NCI-H146 (cell line): ENCODE results near the gene ANTXRL.
"Not testable (repeated sequence)": the region's sequence is repeated elsewhere in the genome, so short reads cannot be mapped to it uniquely, and the experiment has no call there.

Experiments
- DNase-seq: peaks from one replicate; lab custom pipeline; 2025; lab: John Stamatoyannopoulos, UW

ANTXRL gene

GRCh38 chr10:46286991-46287693, at the start of gene ANTXRL:
TSS of gene ANTXRL (plus strand) at chr10:46286997. CDS start at chr10:46287263, 266 bp downstream.
- no peak for DNase-seq

GRCh38 chr10:46237815-46238510, 48.8 kb upstream of the ANTXRL start:
- no peak for DNase-seq

GRCh38 chr10:46239247-46239646, 47.5 kb upstream of the ANTXRL start:
- no peak for DNase-seq

GRCh38 chr10:46239993-46240683, 46.7 kb upstream of the ANTXRL start:
- DNase-seq = no peak

GRCh38 chr10:46240684-46241565, 45.9 kb upstream of the ANTXRL start:
- no peak for DNase-seq

GRCh38 chr10:46245381-46245900, 41.4 kb upstream of the ANTXRL start:
- no peak for DNase-seq

GRCh38 chr10:46246400-46247180, 40.2 kb upstream of the ANTXRL start:
- DNase-seq = not testable (repeated sequence)

GRCh38 chr10:46247181-46247475, 39.7 kb upstream of the ANTXRL start:
- no peak for DNase-seq

GRCh38 chr10:46247808-46248569, 38.8 kb upstream of the ANTXRL start:
- no peak for DNase-seq

GRCh38 chr10:46248651-46249146, 38.1 kb upstream of the ANTXRL start:
- DNase-seq = no peak

- not testable (repeated sequence) for DNase-seq
These were observed 37.0 kb upstream of the ANTXRL start for GRCh38 chr10:46249617-46250344.

GRCh38 chr10:46250481-46250880, 36.3 kb upstream of the ANTXRL start:
- DNase-seq = no peak

- DNase-seq = no peak
These were observed 35.6 kb upstream of the ANTXRL start for GRCh38 chr10:46250898-46251856.

GRCh38 chr10:46251857-46252847, 34.6 kb upstream of the ANTXRL start:
- no peak for DNase-seq

GRCh38 chr10:46253076-46254006, 33.5 kb upstream of the ANTXRL start:
- DNase-seq = no peak

GRCh38 chr10:46254007-46254383, 32.8 kb upstream of the ANTXRL start:
- DNase-seq = no peak
